Liver (tissue), 9 donors: ENCODE measurements around the gene STK11. TPM values are rescaled to one million over a fixed set of nuclear protein-coding genes. Genes with fewer than 3 reads are reported as not detected.

Experiments
- DNase-seq: peaks from one replicate; pipeline ENCODE4 v3.0.0-alpha.2; 2017; ENCODE audit warnings: low spot score
- H3K27ac ChIP-seq, 2 donors: one replicate each; pipeline ENCODE4 v1.7.0; 2013; ENCODE audit warnings: inconsistent platforms in 2 of 2, low read length in 2 of 2, control low read depth in 1 of 2, low read depth in 1 of 2, mild to moderate bottlenecking in 1 of 2
- H3K27me3 ChIP-seq, 4 donors: one replicate each; pipeline versions ENCODE4 v1.6.1 to v1.7.0; 2013; ENCODE audit warnings: low read length in 3 of 4, inconsistent platforms in 1 of 4, mild to moderate bottlenecking in 1 of 4, moderate library complexity in 1 of 4; ENCODE audit not compliant: control insufficient read depth in 4 of 4, insufficient read depth in 4 of 4
- H3K36me3 ChIP-seq, 4 donors: one replicate each; pipeline versions ENCODE4 v1.6.1 to v1.7.0; 2013; ENCODE audit warnings: low read length in 3 of 4, mild to moderate bottlenecking in 3 of 4, low read depth in 1 of 4, moderate library complexity in 1 of 4; ENCODE audit not compliant: control insufficient read depth in 4 of 4, insufficient read depth in 3 of 4
- H3K4me1 ChIP-seq, 4 donors: one replicate each; pipeline versions ENCODE4 v1.6.1 to v1.7.0; 2013; ENCODE audit warnings: low read length in 3 of 4, mild to moderate bottlenecking in 3 of 4, moderate library complexity in 1 of 4; ENCODE audit not compliant: control insufficient read depth in 4 of 4, insufficient read depth in 4 of 4
- H3K4me3 ChIP-seq, 3 donors: one replicate each; pipeline versions ENCODE4 v1.6.1 to v1.7.0; 2013; ENCODE audit warnings: low read length in 3 of 3, control low read depth in 1 of 3, low read depth in 1 of 3, mild to moderate bottlenecking in 1 of 3
- H3K9ac ChIP-seq, 2 donors: one replicate each; pipeline ENCODE4 v1.7.0; 2013; ENCODE audit warnings: low read length in 2 of 2, mild to moderate bottlenecking in 2 of 2, moderate library complexity in 2 of 2, control low read depth in 1 of 2, low read depth in 1 of 2
- H3K9me3 ChIP-seq, 4 donors: one replicate each; pipeline versions ENCODE4 v1.6.1 to v1.7.0; 2013; ENCODE audit warnings: low read length in 3 of 4; ENCODE audit not compliant: control insufficient read depth in 4 of 4
- EGR1 ChIP-seq, 2 donors: IDR thresholded peaks; 2 replicates each; pipeline ENCODE4 v1.6.1; 2016 to 2018; ENCODE audit warnings: antibody characterized with exemption in 2 of 2, low read depth in 2 of 2
- FOXA1 ChIP-seq: IDR thresholded peaks from 2 replicates; pipeline ENCODE4 v1.6.1; 2016; ENCODE audit warnings: antibody characterized with exemption
- FOXA2 ChIP-seq: IDR thresholded peaks from 2 replicates; pipeline ENCODE4 v1.6.1; 2016; ENCODE audit warnings: antibody characterized with exemption
- GABPA ChIP-seq, 2 donors: IDR thresholded peaks in 1 of 2; conservative IDR thresholded peaks in 1 of 2; 2 replicates each; pipeline ENCODE4 v1.6.1; 2016; ENCODE audit warnings: antibody characterized with exemption in 2 of 2, mild to moderate bottlenecking in 1 of 2, moderate library complexity in 1 of 2
- HNF4A ChIP-seq, 2 donors: conservative IDR thresholded peaks; 2 replicates each; pipeline ENCODE4 v1.6.1; 2016; ENCODE audit warnings: antibody characterized with exemption in 2 of 2, mild to moderate bottlenecking in 2 of 2
- HNF4G ChIP-seq: IDR thresholded peaks from 2 replicates; pipeline ENCODE4 v1.6.1; 2016; ENCODE audit warnings: antibody characterized with exemption
- JUND ChIP-seq, 2 donors: IDR thresholded peaks; 2 replicates each; pipeline ENCODE4 v1.6.1; 2016; ENCODE audit warnings: antibody characterized with exemption in 2 of 2
- NR2F2 ChIP-seq: IDR thresholded peaks from 2 replicates; pipeline ENCODE4 v1.6.1; 2016; ENCODE audit warnings: antibody characterized with exemption
- RAD21 ChIP-seq, 2 donors: IDR thresholded peaks; 2 replicates each; pipeline ENCODE4 v1.6.1; 2016; ENCODE audit warnings: antibody characterized with exemption in 2 of 2, mild to moderate bottlenecking in 2 of 2
- RXRA ChIP-seq, 2 donors: IDR thresholded peaks; 2 replicates each; pipeline ENCODE4 v1.6.1; 2017 to 2018; ENCODE audit warnings: antibody characterized with exemption in 2 of 2, mild to moderate bottlenecking in 1 of 2
- SP1 ChIP-seq: IDR thresholded peaks from 2 replicates; pipeline ENCODE4 v1.6.1; 2018; ENCODE audit warnings: antibody characterized with exemption, mild to moderate bottlenecking
- TAF1 ChIP-seq: conservative IDR thresholded peaks from 2 replicates; pipeline ENCODE4 v1.6.1; 2016; ENCODE audit warnings: antibody characterized with exemption, mild to moderate bottlenecking
- YY1 ChIP-seq: IDR thresholded peaks from 2 replicates; pipeline ENCODE4 v1.6.1; 2016; ENCODE audit warnings: antibody characterized with exemption, mild to moderate bottlenecking
- whole genome bisulfite sequencing: extraction: QIAGEN DNeasy Blood & Tissue Kit; methylation state at CpG from one replicate; pipeline ENCODE4 v1.1.7; 2013; 5-methylcytosine and 5-hydroxymethylcytosine counted together
- polyA plus RNA-seq, 2 donors: library from polyadenylated mRNA; stranded (reverse) in 1 of 2; unstranded in 1 of 2; fragments of 200-250 nt in 1 of 2; fragments of >200 nt in 1 of 2; fragmentation: Nextera tagmentation in 1 of 2; extraction: Ambion mirVana in 1 of 2; gene quantifications; one replicate each; pipeline versions ENCODE4 v1.2.1 to v1.2.3, GENCODE V29; 2013 to 2015
- total RNA-seq, 2 donors: library from RNA; depleted of rRNA; stranded (reverse); fragments of >200 nt; gene quantifications; one replicate each; pipeline ENCODE4 v1.2.3, GENCODE V29; 2014
- TF ChIP-seq, protein P1 (sequence below): IDR thresholded peaks from 2 replicates; pipeline ENCODE4 v1.6.1; 2016; ENCODE audit warnings: antibody characterized with exemption
- TF ChIP-seq, protein P2 (sequence below): IDR thresholded peaks from 2 replicates; pipeline ENCODE4 v1.6.1; 2016; ENCODE audit warnings: antibody characterized with exemption
- TF ChIP-seq, protein P3 (sequence below): fragments of 150-350 bp; IDR thresholded peaks from 2 replicates; pipeline ENCODE4 v1.5.1; 2017; ENCODE audit warnings: improper control_type of control experiment, low read depth, low read length; ENCODE audit not compliant: missing input control
- TF ChIP-seq, protein P4 (sequence below): IDR thresholded peaks from 2 replicates; pipeline ENCODE4 v1.6.1; 2016; ENCODE audit warnings: antibody characterized with exemption
- TF ChIP-seq, protein P5 (sequence below): IDR thresholded peaks from 2 replicates; pipeline ENCODE4 v1.6.1; 2016; ENCODE audit warnings: antibody characterized with exemption, mild to moderate bottlenecking
- donor health status: healthy.
- donor health status: healthy.
- donor health status: healthy.
- donor health status: healthy.
- donor health status: healthy.

Gene STK11
- total and polyA plus RNA-seq, 4 donors, result 3.0 to 126 (median 35.5) TPM

DNA sequence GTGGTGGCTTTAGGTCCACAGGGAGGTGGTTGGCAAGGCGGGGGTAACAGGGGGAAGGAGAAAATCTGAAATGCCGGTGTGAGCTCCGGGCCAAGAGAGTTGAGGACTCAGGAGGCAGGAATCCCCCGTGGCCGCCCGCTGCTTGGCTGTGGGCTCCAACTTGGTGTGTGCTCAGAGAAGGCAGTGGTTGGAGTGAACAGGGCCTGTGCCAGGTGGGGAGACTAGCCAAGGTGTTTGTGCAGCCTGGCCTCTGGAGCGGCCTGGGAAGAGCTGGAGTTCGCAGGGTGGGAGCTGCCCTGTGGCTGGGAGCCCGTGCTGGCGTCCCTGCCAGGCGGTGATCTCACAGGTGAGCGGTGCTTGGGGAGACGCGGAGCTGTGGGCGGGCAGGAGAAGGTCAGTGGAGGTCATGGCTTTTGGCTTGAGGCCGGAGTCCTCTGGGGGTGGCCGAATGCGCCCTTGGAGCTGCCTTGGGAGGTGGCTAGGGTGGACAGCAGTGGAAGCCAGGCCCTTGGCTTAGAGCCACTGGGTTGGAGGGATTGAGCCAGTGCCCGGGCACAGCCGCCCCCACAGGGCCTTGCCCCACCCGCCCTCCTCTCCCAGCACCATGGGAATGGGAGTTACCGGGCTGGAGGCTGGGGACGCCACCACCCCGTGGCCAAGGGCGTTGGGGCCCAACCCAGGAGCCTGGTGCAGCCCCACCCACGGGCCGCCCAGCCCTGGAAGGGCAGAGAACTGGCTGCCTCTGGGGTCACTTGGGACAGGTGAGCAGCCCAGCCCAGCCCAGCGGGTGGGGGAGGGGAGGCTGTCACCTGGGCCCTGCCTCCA is 56.4 kb downstream of the STK11 start:
- no peaks in the 10 kb centered on the region for H3K27me3 ChIP-seq
- peaks cover 27 to 72% (median 50%) of the 10 kb centered on the region in 4 donors for H3K4me1 ChIP-seq
- DNase-seq, result peak; percentile 75
- H3K27ac ChIP-seq, result peak overlapping the region; percentile 89 to 93
- WGBS, result 17% methylated on average over 28 of the region's 28 CpGs
- TF ChIP-seq GABPA (IDR thresholded peaks at IDR 0.05 in 1 of 2, conservative IDR thresholded peaks at IDR 0.05 in 1 of 2) (no peak), HNF4G (peak; percentile 33), RAD21 (IDR thresholded peaks at IDR 0.05) (peak in 1 of 2 donors; percentile 39), JUND (IDR thresholded peaks at IDR 0.05) (peak; percentile 59), NR2F2 (peak; percentile 83), RXRA (IDR thresholded peaks at IDR 0.05) (peak; percentile 92), TAF1 (peak; percentile 65), EGR1 (IDR thresholded peaks at IDR 0.05; ENCODE audit: low read depth in 2 of 2) (peak in 1 of 2 donors; percentile 54), HNF4A (conservative IDR thresholded peaks at IDR 0.05) (peak; percentile 69 to 86), FOXA2 (peak; percentile 32), YY1 (peak; percentile 44), SP1 (peak; percentile 83), FOXA1 (peak; percentile 38)
- TF ChIP-seq, protein P1, sequence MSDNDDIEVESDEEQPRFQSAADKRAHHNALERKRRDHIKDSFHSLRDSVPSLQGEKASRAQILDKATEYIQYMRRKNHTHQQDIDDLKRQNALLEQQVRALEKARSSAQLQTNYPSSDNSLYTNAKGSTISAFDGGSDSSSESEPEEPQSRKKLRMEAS, result peak; percentile 70
- TF ChIP-seq, protein P2, sequence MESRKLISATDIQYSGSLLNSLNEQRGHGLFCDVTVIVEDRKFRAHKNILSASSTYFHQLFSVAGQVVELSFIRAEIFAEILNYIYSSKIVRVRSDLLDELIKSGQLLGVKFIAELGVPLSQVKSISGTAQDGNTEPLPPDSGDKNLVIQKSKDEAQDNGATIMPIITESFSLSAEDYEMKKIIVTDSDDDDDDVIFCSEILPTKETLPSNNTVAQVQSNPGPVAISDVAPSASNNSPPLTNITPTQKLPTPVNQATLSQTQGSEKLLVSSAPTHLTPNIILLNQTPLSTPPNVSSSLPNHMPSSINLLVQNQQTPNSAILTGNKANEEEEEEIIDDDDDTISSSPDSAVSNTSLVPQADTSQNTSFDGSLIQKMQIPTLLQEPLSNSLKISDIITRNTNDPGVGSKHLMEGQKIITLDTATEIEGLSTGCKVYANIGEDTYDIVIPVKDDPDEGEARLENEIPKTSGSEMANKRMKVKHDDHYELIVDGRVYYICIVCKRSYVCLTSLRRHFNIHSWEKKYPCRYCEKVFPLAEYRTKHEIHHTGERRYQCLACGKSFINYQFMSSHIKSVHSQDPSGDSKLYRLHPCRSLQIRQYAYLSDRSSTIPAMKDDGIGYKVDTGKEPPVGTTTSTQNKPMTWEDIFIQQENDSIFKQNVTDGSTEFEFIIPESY, result peak; percentile 52
- TF ChIP-seq, protein P3, sequence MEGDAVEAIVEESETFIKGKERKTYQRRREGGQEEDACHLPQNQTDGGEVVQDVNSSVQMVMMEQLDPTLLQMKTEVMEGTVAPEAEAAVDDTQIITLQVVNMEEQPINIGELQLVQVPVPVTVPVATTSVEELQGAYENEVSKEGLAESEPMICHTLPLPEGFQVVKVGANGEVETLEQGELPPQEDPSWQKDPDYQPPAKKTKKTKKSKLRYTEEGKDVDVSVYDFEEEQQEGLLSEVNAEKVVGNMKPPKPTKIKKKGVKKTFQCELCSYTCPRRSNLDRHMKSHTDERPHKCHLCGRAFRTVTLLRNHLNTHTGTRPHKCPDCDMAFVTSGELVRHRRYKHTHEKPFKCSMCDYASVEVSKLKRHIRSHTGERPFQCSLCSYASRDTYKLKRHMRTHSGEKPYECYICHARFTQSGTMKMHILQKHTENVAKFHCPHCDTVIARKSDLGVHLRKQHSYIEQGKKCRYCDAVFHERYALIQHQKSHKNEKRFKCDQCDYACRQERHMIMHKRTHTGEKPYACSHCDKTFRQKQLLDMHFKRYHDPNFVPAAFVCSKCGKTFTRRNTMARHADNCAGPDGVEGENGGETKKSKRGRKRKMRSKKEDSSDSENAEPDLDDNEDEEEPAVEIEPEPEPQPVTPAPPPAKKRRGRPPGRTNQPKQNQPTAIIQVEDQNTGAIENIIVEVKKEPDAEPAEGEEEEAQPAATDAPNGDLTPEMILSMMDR, result no peak
- TF ChIP-seq, protein P4, sequence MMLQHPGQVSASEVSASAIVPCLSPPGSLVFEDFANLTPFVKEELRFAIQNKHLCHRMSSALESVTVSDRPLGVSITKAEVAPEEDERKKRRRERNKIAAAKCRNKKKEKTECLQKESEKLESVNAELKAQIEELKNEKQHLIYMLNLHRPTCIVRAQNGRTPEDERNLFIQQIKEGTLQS, result peak; percentile 59
- TF ChIP-seq, protein P5, sequence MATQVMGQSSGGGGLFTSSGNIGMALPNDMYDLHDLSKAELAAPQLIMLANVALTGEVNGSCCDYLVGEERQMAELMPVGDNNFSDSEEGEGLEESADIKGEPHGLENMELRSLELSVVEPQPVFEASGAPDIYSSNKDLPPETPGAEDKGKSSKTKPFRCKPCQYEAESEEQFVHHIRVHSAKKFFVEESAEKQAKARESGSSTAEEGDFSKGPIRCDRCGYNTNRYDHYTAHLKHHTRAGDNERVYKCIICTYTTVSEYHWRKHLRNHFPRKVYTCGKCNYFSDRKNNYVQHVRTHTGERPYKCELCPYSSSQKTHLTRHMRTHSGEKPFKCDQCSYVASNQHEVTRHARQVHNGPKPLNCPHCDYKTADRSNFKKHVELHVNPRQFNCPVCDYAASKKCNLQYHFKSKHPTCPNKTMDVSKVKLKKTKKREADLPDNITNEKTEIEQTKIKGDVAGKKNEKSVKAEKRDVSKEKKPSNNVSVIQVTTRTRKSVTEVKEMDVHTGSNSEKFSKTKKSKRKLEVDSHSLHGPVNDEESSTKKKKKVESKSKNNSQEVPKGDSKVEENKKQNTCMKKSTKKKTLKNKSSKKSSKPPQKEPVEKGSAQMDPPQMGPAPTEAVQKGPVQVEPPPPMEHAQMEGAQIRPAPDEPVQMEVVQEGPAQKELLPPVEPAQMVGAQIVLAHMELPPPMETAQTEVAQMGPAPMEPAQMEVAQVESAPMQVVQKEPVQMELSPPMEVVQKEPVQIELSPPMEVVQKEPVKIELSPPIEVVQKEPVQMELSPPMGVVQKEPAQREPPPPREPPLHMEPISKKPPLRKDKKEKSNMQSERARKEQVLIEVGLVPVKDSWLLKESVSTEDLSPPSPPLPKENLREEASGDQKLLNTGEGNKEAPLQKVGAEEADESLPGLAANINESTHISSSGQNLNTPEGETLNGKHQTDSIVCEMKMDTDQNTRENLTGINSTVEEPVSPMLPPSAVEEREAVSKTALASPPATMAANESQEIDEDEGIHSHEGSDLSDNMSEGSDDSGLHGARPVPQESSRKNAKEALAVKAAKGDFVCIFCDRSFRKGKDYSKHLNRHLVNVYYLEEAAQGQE, result peak; percentile 36
- peak overlapping the region; percentile 2 to 37 for H3K9ac ChIP-seq
- H3K4me3 ChIP-seq, result peak overlapping the region in 2 of 3 donors; percentile 52 to 62
- H3K9me3 ChIP-seq, result no peaks in the 10 kb centered on the region
- peaks cover 2 to 6% (median 3%) of the 10 kb centered on the region in 4 donors for H3K36me3 ChIP-seq
